Stimulated activated CD8-positive, alpha-beta memory T cell treated with anti-CD3 and anti-CD28 coated beads, Interleukin-12 subunit alpha, Interleukin-12 subunit beta, amount 100 ng/mL, for 1 hour (primary cell): ENCODE measurements around the gene TFG.

Source experiments
- DNase-seq: peaks from one replicate; pipeline ENCODE4 v3.0.0-alpha.2; 2020; ENCODE audit warnings: low read depth

Gene TFG

GRCh38 chr3:100798012-100798411 lies 88.7 kb downstream of the TFG start:
- no peak for DNase-seq
